Measurements from ENCODE around the gene ZNF492. TPM values are rescaled to one million over a fixed set of nuclear protein-coding genes. Genes with fewer than 3 reads are reported as not detected.

Gene ZNF492
- total RNA-seq, 1 donor from 2014 or later = 0.71 TPM

DNA sequence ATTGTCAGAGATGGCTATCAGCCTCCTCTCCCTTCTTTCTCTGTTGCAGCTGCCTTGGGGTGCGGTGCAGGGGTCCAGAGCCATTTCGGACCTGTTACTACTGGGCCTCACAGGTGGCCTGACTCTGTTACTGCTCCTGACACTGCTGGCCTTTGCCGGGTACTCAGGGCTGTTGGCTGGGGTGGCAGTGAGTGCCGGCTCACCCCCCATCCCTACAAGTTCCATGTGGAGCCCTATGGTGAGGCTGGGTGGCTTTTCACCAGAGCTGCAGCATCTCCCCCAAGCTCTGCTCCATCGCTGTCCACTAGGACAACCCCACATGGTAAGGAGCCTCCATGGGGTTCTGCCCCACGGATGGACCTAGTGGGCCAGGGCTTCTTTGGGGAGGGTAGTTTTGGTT is 13.7 kb upstream of the ZNF492 start:
- no peaks in the 10 kb centered on the region for H3K36me3 ChIP-seq (ENCODE audit: control insufficient read depth, insufficient read depth, low read length)
- H3K4me3 ChIP-seq (ENCODE audit: low read depth, low read length) = no peak overlapping the region
- DNase-seq (ENCODE audit: low read depth) = no peak
- TF ChIP-seq, protein P1, sequence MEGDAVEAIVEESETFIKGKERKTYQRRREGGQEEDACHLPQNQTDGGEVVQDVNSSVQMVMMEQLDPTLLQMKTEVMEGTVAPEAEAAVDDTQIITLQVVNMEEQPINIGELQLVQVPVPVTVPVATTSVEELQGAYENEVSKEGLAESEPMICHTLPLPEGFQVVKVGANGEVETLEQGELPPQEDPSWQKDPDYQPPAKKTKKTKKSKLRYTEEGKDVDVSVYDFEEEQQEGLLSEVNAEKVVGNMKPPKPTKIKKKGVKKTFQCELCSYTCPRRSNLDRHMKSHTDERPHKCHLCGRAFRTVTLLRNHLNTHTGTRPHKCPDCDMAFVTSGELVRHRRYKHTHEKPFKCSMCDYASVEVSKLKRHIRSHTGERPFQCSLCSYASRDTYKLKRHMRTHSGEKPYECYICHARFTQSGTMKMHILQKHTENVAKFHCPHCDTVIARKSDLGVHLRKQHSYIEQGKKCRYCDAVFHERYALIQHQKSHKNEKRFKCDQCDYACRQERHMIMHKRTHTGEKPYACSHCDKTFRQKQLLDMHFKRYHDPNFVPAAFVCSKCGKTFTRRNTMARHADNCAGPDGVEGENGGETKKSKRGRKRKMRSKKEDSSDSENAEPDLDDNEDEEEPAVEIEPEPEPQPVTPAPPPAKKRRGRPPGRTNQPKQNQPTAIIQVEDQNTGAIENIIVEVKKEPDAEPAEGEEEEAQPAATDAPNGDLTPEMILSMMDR (IDR thresholded peaks at IDR 0.05; ENCODE audit: insufficient read depth, low read length, poor library complexity, severe bottlenecking) = no peak
- H3K27me3 ChIP-seq (ENCODE audit: control insufficient read depth, insufficient read depth, low read length) = peaks cover 3% of the 10 kb centered on the region

DNA sequence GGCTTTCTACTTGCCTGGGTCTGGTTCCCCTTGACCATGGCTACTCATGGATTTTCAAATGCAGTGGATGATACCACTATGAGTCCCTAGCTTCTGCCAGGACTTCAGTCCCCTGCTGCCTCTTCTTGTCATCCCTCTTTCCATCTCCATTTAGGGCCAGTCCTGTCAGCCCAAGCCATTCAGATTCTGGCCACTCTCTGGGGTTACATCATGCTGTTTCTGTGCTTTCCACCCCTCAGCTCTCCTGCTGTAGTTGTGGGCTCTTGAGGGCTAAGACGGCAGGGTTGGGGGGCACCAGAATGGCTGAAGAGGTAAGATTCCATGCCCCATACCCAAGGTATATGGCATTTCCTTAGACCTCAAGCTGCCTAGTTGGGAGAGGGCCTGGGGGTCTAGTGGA is 13.2 kb upstream of the ZNF492 start:
- Histone ChIP-seq H3K36me3 (ENCODE audit: control insufficient read depth, insufficient read depth, low read length) (no peaks in the 10 kb centered on the region), H3K4me3 (ENCODE audit: low read depth, low read length) (no peak overlapping the region), H3K27me3 (ENCODE audit: control insufficient read depth, insufficient read depth, low read length) (peaks cover 3% of the 10 kb centered on the region)
- no peak for DNase-seq (ENCODE audit: low read depth)
- TF ChIP-seq, protein P1 (IDR thresholded peaks at IDR 0.05; ENCODE audit: insufficient read depth, low read length, poor library complexity, severe bottlenecking) = no peak

DNA sequence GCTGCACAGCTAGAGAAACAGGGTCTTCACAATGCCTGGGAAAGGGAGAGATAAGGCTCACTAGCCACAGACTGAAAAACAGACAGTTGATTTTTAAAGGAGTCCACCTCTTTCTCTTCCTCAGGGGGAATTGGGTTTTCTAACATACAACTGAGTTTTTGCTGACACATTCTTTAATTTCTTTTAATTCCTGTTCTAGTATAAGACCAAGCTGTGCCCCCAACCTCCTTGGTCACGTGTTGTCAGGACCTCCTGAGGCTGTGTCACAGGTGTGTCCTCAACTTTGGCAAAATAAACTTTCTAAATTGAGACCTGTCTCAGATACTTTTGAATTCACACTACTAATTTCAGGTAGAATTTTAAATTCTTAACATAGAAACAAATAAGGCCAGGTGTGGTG is 12.1 kb upstream of the ZNF492 start:
- Histone ChIP-seq H3K27me3 (ENCODE audit: control insufficient read depth, insufficient read depth, low read length) (peaks cover 3% of the 10 kb centered on the region), H3K36me3 (ENCODE audit: control insufficient read depth, insufficient read depth, low read length) (no peaks in the 10 kb centered on the region), H3K4me3 (ENCODE audit: low read depth, low read length) (no peak overlapping the region)
- no peak for DNase-seq (ENCODE audit: low read depth)
- TF ChIP-seq, protein P1 (IDR thresholded peaks at IDR 0.05; ENCODE audit: insufficient read depth, low read length, poor library complexity, severe bottlenecking) = no peak

DNA sequence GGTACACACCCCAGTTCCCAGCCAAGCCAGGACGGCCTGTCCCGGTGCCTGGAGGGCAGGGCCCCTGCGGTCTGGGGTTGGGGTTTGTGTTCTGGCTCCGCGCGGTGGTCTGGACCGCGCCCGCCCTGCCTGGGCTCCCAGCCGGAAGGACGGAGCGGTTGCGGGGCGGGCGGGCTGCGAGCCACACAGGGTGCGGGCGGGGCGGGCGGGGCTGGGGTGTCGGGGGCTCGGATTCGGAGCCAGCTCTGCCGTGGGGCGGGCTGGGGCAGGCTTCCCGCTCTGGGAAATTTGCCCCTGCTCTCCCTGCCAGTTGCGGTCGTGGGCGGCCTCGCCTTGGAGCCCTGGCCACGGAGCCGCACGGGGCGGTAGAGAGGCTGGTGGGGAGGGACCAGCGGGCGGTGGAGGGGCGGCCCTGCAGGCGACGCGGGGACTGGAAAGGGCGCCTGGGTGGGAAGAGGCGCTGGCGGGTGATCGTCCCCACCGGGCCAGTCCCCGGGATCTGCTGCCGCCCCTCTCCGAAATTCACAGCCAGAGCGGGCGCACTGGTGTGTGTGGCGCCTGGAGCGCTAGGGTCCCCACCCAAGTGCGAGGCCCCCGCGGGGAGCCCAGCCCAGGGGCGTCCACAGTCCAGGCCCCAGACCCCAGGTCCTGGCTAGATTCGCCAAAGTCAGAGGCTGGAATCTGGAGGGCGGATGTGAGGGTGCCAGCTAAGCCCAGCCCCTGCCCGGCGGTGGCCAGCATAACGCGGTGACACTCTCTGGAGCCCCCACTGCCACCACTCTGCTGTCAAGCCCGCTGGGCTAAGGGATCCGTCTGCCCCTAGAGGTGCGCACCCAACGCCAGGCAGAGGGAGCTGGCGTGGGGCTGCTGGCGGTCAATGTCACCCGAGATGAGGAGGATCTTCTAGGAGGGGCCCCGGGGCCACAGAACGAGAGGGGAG is 11.0 kb upstream of the ZNF492 start:
- TF ChIP-seq, protein P1 (IDR thresholded peaks at IDR 0.05; ENCODE audit: insufficient read depth, low read length, poor library complexity, severe bottlenecking) = no peak
- Histone ChIP-seq H3K36me3 (ENCODE audit: control insufficient read depth, insufficient read depth, low read length) (no peaks in the 10 kb centered on the region), H3K4me3 (ENCODE audit: low read depth, low read length) (no peak overlapping the region), H3K27me3 (ENCODE audit: control insufficient read depth, insufficient read depth, low read length) (peaks cover 3% of the 10 kb centered on the region)
- DNase-seq (ENCODE audit: low read depth) = no peak

DNA sequence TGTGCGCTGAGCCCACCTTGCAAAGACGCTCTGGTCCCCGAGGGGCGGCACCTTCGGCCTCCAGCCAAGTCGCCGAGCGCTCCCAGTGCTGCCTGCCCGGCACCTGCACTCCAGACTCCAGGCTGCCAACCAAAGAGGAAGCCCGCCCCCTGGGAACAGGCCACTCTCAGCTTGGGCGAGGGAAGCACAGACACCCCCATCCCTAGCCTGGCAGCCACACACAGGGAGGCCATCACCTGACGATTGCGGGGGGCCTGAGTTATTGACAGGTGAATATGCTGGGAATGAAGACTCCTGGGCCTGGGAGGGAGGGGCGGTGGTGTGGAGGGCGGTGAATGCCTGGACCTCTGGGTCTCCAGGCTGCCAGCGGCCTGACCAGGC is 10.3 kb upstream of the ZNF492 start:
- H3K27me3 ChIP-seq (ENCODE audit: control insufficient read depth, insufficient read depth, low read length) = peaks cover 3% of the 10 kb centered on the region
- no peak for DNase-seq (ENCODE audit: low read depth)
- no peak overlapping the region for H3K4me3 ChIP-seq (ENCODE audit: low read depth, low read length)
- TF ChIP-seq, protein P1 (IDR thresholded peaks at IDR 0.05; ENCODE audit: insufficient read depth, low read length, poor library complexity, severe bottlenecking) = no peak
- no peaks in the 10 kb centered on the region for H3K36me3 ChIP-seq (ENCODE audit: control insufficient read depth, insufficient read depth, low read length)
